ENCODE results near the gene TLL1.

TLL1 gene

DNA sequence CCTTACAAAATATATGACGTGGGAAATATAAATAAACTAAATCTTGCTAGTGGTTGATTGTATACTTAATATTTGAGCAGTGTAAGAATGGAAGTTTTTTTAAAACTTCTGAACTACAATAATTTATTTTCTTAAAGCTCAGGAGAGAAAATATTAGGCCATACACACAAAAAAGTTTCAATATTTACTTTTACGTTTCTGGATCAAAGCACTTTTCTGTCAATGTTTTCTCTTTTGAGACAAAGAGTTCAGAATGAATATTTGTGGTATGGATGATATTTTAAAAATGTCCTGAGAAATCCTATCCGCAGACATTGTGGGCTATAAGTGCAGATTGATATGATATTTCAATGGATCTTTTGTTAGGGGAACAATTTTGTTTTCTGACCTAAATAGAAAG, 109.9 kb downstream of the TLL1 start:
- DNase-seq, result no peak

- no peak for DNase-seq
Observed at GRCh38 chr4:165986956-165987698, 114.1 kb downstream of the TLL1 start.

- no peak for DNase-seq
Observed at GRCh38 chr4:165991325-165992180, 118.5 kb downstream of the TLL1 start.

GRCh38 chr4:165992283-165992682, 119.2 kb downstream of the TLL1 start:
- DNase-seq, result no peak

DNA sequence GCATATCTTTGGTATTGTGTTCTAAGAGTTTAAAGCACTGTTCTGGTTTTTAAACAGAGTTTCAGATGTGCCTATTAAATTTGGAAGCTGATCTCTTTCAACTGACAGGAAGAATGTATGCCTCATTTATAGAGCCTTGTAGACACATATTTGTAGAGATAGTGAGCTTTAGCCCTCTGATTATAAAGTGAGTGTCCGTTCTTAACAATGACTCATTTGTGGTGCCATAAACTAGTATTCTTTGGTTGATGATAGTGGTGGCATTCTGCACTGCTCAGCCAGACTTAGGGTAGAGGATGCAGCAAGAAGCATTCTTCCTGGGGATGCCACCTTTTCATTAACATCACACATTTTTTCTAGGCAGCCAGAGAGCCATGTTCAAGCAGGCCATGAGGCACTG, 121.7 kb downstream of the TLL1 start:
- no peak for DNase-seq

DNA sequence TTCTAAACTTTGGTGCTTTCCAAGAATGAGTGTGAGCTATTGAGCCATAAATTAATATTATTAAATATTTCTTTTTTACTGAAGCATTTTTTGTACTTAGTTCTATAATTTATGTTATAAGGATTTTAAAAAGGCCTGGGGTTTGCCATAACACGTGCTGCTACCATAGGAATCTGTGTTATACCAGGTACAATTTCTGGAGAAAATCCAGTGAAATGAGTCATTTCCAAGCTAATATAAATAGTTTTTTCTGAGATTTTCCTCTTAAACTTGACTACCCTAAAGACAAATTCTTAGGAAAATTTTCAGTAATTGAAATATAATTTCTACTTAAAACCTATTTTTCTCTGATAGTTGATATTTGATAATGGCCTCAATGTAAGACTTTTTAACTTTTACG, 130.8 kb downstream of the TLL1 start:
- no peak for DNase-seq

DNA sequence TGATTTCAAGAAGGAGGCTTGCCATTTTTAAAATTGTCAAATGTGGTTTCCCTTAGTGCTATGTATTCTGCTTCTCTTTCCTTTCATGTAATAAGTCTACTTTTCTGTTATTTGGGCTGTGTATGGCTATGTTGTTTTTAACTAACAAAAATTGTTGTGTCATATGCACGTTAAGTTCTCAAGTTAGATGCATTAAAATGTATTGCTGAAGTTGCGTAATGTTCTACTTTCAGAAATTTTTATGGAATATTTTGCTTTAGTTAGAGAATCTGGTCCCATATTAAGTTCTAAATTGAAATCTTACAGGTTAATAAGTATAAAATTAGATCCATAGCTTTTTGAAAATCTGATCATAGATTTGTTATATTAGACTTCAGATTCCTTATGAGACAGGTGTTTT, 133.2 kb downstream of the TLL1 start:
- no peak for DNase-seq

DNA sequence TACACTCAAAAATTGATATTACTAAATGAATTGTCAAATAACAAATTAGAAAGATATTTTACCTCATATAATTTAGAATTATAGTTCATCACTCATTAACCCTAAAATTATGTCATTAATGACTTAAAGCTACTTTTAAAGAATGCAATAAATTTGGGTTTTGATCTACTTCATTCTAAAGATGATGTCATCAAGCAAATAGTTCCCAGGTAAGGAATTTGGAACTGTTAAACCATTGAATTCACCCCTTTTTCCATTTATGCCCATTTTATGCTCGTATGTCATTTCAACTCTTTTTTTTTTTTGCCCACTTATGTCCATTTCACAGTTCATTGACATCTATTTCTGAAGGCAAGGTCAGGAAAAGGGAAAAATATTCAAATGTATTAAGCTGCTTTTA, 135.5 kb downstream of the TLL1 start:
- DNase-seq, result no peak

DNA sequence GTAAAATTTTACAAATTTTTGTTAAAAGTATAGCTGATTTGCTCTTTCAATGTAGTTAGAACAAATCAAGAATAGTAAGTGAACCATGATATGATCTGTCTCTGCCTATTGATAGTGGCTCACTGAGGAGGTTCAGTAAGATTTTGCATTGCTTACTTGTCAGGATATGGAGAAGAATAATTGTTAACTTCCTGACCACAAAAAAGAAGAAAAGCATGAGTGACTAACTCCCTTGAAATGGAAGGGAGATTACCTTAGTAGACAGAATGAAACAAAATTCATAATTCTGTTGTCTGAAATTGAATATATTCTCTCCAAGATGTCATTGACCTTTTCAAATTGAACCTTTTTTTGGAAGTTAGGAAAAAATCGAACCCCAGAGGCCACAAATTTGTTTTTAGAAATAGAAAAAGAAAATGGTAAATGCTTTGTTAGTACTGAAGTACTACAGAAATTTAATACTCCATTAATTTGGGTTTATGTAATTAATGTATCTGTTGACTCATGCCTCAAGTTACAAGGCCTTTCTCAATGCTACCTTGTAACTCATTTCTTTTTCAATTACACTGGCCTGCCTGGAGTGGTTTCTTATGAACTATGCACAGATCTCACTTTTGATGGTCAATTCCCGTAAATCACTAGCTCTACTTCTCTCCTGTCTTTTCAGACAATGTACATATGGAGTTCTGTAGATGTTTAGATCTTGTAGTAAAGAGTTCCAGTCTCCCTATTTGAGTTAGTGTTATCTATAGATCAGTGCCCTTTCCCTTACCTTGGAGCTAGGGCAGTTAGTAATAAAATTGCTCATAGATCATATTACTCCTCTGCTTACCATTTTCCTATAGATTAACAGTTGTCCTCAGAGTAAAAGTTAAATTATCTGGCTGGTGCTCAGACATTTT, 139.3 kb downstream of the TLL1 start:
- DNase-seq, result no peak

DNA sequence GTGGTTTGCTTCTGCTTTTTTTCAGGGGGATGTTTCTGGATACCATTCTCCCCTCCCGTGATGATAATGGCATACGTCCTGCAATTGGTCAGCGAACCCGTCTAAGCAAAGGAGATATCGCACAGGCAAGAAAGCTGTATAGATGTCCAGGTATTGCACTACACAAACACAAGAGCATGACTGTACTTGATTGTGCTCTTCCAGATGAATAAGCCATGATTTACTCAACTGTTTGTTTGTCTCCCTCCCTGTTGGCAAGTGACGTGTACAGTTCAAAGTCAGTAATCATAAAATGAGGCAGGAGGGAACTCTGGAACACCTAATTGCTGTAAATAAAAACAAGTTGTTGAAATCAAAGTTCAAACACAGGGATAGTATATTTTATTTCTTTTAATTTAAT, 141.4 kb downstream of the TLL1 start:
- no peak for DNase-seq

DNA sequence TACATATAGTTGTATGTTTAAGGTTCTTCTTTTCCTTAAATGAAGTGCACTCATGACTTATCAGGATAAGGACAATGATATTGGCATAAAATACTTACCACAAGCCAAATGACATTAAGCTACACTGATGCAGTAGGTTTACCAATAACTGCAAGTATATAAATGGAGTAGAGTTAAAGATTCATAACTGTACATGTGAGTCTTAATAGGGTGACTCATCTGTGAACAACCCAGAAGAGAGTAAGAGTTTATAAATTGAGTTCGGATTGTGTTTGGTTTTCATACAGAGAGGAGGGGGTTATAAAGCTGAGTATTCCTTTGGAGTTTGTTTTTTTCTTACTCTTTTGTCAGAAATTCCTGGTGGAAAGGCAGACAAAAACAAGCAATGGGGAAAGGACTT, 144.8 kb downstream of the TLL1 start:
- DNase-seq, result no peak

GRCh38 chr4:166019441-166020220, 146.6 kb downstream of the TLL1 start:
- DNase-seq, result no peak

DNA sequence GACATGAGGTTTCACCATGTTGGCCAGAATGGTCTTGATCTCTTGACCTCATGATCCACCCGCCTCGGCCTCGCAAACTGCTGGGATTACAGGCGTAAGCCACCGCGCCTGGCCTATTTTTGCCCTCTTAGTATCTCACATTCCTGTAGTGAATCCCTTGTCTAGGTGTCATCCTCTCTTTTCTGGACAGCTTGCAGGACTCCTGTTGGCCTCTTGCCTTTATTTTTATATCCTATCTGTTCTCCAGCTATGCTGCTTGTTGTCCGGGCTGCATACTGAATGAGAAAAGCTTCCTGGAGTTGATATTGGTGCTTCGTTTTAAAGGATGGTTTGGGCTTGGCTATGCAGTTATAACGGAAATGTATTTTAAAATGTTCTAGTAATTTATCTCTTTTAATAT, 148.6 kb downstream of the TLL1 start:
- no peak for DNase-seq

DNA sequence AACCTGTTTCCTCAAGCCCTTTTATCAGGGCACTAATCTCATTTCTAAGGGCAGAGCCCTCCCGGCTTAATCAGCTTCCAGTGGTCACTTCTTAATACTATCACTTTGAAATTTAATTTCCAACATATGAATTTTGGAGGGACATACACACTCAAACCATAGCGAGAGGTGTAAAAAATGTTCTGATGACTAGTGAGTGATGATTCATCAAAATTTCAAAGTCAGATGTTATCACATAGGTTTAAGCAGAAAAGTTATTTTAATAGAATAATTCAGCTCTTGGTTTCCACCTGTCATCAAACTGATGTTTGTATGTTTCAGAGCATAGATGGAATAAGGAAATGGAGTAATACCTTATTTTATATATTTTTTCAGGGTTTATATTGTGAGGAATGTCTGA, 161.9 kb downstream of the TLL1 start:
- no peak for DNase-seq

GRCh38 chr4:166039822-166040221, 166.8 kb downstream of the TLL1 start:
- no peak for DNase-seq

- no peak for DNase-seq
Observed at GRCh38 chr4:166042510-166043055, 169.5 kb downstream of the TLL1 start.

GRCh38 chr4:166043801-166044200, 170.8 kb downstream of the TLL1 start:
- no peak for DNase-seq

- DNase-seq, result no peak
Observed at GRCh38 chr4:166044871-166045270, 171.8 kb downstream of the TLL1 start.

- DNase-seq, result no peak
Observed at GRCh38 chr4:166045457-166045856, 172.4 kb downstream of the TLL1 start.

GRCh38 chr4:166049036-166049435, 176.0 kb downstream of the TLL1 start:
- no peak for DNase-seq

DNA sequence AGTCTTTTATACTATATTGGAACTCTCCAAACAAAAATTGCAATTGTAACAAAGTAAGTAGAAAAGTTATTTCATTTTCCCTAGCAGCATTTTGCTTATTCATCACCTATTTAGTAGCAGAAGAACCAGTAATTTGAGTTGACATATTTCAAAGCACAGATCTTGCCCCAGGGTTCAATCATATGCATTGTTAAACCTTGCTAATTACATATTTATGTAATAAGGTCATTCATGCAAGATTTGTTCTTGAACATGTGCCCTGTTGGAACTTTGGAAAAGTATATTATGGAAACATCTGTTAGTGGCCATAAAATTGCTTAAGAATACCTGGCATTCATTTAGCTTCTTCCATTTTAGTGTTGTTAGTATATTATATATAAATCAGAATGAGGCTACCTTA, 191.7 kb downstream of the TLL1 start:
- no peak for DNase-seq

- no peak for DNase-seq
Observed at GRCh38 chr4:166065324-166065723, 192.3 kb downstream of the TLL1 start.
